Measurements from ENCODE around the gene LPIN3. TPM values are rescaled to one million over a fixed set of nuclear protein-coding genes. Genes with fewer than 3 reads are reported as not detected.

Gene LPIN3
- total and polyA plus RNA-seq, 2 of the 8 experiments (the other 6 are each of a cell fraction or from before 2014, with no cell fraction given): 3.7 to 3.9 TPM

DNA sequence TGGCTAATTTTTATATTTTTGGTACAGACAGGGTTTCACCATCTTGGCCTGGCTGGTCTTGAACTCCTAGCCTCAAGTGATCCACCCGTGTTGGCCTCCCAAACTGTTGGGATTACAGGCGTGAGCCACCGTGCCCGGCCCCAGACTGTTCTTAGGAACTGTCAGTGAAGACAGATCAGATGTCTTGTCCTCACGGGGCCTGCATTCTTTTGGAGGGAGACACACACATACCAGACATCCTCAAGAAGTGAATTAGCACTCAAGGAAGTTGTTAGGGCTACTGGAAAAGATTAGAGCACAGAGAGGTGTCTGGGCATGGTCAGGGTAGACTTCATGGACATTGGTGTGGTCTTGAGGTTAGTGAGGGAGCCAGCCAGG, 10.3 kb upstream of the LPIN3 start:
- Histone ChIP-seq H2BK120ac (replicated peaks; ENCODE audit: low read depth, low read length) (no peak overlapping the region), H3K18ac (ENCODE audit: extremely low read depth, low read length) (no peak overlapping the region)
- CTCF ChIA-PET (ENCODE audit: partially characterized antibody): interaction anchor here (1.4 to 3.2 kb wide), 3 partner anchors 9 to 80 kb away, joined by 5 to 16 read pairs (median 5); partner anchors contain the start of gene LPIN3

More for the DNA sequence above, 10.3 kb upstream of the LPIN3 start:
- Histone ChIP-seq H3K9me3 (ENCODE audit: insufficient read depth in 2 of 2, low read depth in 1 of 2, low read length in 1 of 2) (no peaks in the 10 kb centered on the region), H2BK12ac (ENCODE audit: low read depth, low read length) (no peak overlapping the region), H3K4me3 (ENCODE audit: extremely low read depth in 1 of 4, insufficient read depth in 2 of 4, low read depth in 3 of 4, low read length in 4 of 4) (no peak overlapping the region), H4K8ac (ENCODE audit: extremely low read depth, insufficient read depth, low read length) (no peak overlapping the region), H4K5ac (ENCODE audit: insufficient read length, low read depth, low read length) (no peak overlapping the region), H3K27ac (ENCODE audit: low read depth, low read length) (no peak overlapping the region), H3K9ac (replicated peaks in 1 of 4; ENCODE audit: extremely low read depth in 1 of 4, low read depth in 3 of 4, low read length in 3 of 4) (no peak overlapping the region), H3K4me1 (replicated peaks in 1 of 4; ENCODE audit: control insufficient read depth in 3 of 4, insufficient read depth in 4 of 4, low read length in 3 of 4) (no peaks in the 10 kb centered on the region), H3K4me2 (ENCODE audit: insufficient read depth in 1 of 2, low read depth in 2 of 2, low read length in 2 of 2) (no peak overlapping the region), H3K23ac (ENCODE audit: insufficient read length) (no peak overlapping the region), H3K56ac (replicated peaks; ENCODE audit: insufficient read length, low read depth, low read length) (no peak overlapping the region), H2BK15ac (ENCODE audit: low read length) (no peak overlapping the region), H2AFZ (ENCODE audit: low read length) (no peak overlapping the region), H2BK5ac (ENCODE audit: low read depth, low read length) (no peak overlapping the region), H2BK20ac (ENCODE audit: low read length) (no peak overlapping the region), H3K79me1 (ENCODE audit: low read depth, low read length) (no peaks in the 10 kb centered on the region), H3K14ac (ENCODE audit: insufficient read length) (no peak overlapping the region), H4K91ac (replicated peaks; ENCODE audit: insufficient read length, low read length) (no peak overlapping the region), H3K23me2 (ENCODE audit: low read depth, low read length) (peaks cover 2% of the 10 kb centered on the region; the same call in 1 of the 2 replicates), H3K36me3 (ENCODE audit: control insufficient read depth in 2 of 4, insufficient read depth in 4 of 4, low read length in 3 of 4) (no peaks in the 10 kb centered on the region), H3K4ac (replicated peaks; ENCODE audit: insufficient read length, low read depth, low read length) (no peak overlapping the region), H4K20me1 (replicated peaks in 1 of 2; ENCODE audit: control insufficient read depth in 1 of 2, insufficient read depth in 2 of 2, low read length in 2 of 2) (no peaks in the 10 kb centered on the region), H3K27me3 (replicated peaks in 1 of 4; ENCODE audit: control insufficient read depth in 3 of 4, extremely low read depth in 1 of 4, insufficient read depth in 3 of 4, low read length in 3 of 4) (no peaks in the 10 kb centered on the region), H3K79me2 (ENCODE audit: control insufficient read depth in 1 of 2, insufficient read depth in 2 of 2, low read length in 2 of 2) (no peaks in the 10 kb centered on the region), H2AK5ac (ENCODE audit: low read depth, low read length) (no peak overlapping the region)
- WGBS, 2 experiments (ENCODE audit: extremely low coverage in 1 of 2, insufficient coverage in 1 of 2, insufficient read length in 1 of 2, insufficient replicate concordance in 2 of 2, low coverage in 1 of 2, low lambda C conversion rate in 2 of 2, missing lambda C conversion rate in 1 of 2): 87% methylated on average over 5 of the region's 5 CpGs; no CpG with 5 or more reads in 1 of the 2 experiments
- FAIRE-seq (no peak), DNase-seq (ENCODE audit: low read depth in 1 of 2, low spot score in 2 of 2) (no peak)
- POLR2A ChIA-PET (ENCODE audit: partially characterized antibody): interaction anchor here (1.4 kb wide), 1 partner anchor 145 kb away, joined by 3 read pairs; no protein-coding TSS in a partner anchor
- no peak for TF ChIP-seq CREB1 (IDR thresholded peaks at IDR 0.05)
- TF ChIP-seq FOSL1 (IDR thresholded peaks at IDR 0.05; ENCODE audit: insufficient read depth, low read depth, low read length): no peak
- no peak for TF ChIP-seq SIN3A (conservative IDR thresholded peaks at IDR 0.05 in 1 of 2, IDR thresholded peaks at IDR 0.05 in 1 of 2; ENCODE audit: low read depth in 1 of 2, low read length in 2 of 2)
- TF ChIP-seq NRF1 (IDR thresholded peaks at IDR 0.05; ENCODE audit: low read depth, low read length): no peak
- no peak for TF ChIP-seq SP1 (IDR thresholded peaks at IDR 0.05; ENCODE audit: low read depth, low read length)
- TF ChIP-seq, protein P1, sequence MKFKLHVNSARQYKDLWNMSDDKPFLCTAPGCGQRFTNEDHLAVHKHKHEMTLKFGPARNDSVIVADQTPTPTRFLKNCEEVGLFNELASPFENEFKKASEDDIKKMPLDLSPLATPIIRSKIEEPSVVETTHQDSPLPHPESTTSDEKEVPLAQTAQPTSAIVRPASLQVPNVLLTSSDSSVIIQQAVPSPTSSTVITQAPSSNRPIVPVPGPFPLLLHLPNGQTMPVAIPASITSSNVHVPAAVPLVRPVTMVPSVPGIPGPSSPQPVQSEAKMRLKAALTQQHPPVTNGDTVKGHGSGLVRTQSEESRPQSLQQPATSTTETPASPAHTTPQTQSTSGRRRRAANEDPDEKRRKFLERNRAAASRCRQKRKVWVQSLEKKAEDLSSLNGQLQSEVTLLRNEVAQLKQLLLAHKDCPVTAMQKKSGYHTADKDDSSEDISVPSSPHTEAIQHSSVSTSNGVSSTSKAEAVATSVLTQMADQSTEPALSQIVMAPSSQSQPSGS (IDR thresholded peaks at IDR 0.05; ENCODE audit: low read length): no peak
- no peak for TF ChIP-seq KDM5A (IDR thresholded peaks at IDR 0.05; ENCODE audit: low read length)
- no peak for TF ChIP-seq CBX8 (IDR thresholded peaks at IDR 0.05; ENCODE audit: borderline replicate concordance, low read depth, low read length)
- no peak for TF ChIP-seq TAF1 (IDR thresholded peaks at IDR 0.05; ENCODE audit: low read depth, low read length)
- no peak for TF ChIP-seq MAFK (IDR thresholded peaks at IDR 0.05; ENCODE audit: low read depth, low read length)

Data from H1 (cell line).